ENCODE measurements around the gene FOS.

FOS gene

GRCh38 chr14:75318353-75318752 lies 39.7 kb downstream of the FOS start:
- no peak for DNase-seq (ENCODE audit: low spot score)

DNA sequence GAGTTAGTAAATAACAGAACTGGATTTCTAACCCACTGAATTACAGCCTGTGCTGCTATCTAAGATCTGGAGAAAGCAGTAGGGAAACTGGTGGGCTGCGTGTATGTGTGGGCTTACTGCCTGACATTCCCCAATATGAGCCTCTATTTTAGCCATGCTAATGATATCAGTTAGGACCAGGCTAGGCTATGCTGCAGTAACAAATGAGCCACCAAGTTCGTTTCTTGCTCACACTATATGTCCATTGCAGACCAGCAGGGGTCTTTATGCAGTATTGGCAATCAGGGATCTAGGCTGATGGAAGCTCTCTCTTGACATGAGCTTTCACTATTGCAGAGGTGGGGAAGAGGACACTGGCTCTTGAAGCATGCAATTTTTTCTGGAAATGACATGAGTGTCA lies 40.4 kb downstream of the FOS start:
- DNase-seq (ENCODE audit: low spot score), result no peak

GRCh38 chr14:75320196-75320595 lies 41.6 kb downstream of the FOS start:
- no peak for DNase-seq (ENCODE audit: low spot score)

GRCh38 chr14:75322746-75323145 lies 44.1 kb downstream of the FOS start:
- DNase-seq (ENCODE audit: low spot score), result no peak

GRCh38 chr14:75323571-75323970 lies 44.9 kb downstream of the FOS start:
- no peak for DNase-seq (ENCODE audit: low spot score)

DNA sequence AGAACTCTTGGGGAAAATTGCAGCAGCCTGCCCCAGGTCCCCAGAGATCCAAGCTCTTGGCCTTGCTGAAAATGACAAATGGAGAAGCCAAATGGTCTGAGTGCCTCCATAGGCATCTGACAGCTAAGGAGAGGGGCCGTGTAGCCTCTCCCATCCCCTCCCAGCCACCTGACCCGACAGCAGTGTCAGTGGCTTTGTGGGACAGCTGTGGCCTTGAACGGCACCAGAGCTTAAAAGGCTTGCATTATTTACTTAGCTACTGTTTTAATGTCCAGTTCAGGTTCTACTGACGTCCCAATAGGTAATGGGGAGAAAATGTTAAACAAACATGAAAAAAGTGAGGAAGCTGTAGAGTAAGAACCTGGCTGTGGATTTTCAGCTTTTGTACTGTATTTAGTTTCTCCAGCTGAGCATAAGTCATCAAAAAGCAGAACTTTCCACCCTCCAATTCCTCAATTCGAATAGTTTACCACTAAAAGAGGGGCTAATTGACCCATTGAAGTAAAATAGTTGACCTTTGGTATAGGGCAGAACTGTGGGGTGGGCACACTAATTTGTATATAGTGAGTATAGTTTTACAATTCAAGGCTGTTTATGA lies 50.0 kb downstream of the FOS start:
- DNase-seq (ENCODE audit: low spot score), result no peak

DNA sequence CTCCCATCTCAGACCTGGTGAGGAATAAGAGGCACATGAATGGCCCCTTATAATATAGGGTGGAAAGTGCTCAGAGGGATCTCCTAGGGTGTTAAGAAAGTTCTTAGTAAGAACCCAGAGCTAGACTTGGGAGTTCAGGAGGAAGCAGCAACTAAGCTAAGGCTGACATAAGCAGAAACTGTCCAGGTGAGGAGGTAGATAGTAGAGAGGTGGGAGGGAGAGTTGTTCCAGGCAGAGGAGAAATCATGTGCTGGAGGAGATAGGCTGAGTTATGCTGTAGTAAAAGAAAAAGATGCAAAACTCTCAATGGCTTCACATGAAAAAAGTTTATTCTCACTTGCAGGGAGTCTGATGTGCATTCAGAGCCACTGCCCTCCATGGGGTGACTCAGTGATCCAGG lies 50.7 kb downstream of the FOS start:
- no peak for DNase-seq (ENCODE audit: low spot score)

- DNase-seq (ENCODE audit: low spot score), result no peak
Measured at GRCh38 chr14:75331471-75331870, 52.8 kb downstream of the FOS start.
